GM19328 (cell line): Measurements from ENCODE around the gene RGSL1.

Source experiments
- ATAC-seq: cut with Tn5 transposase; IDR thresholded peaks from one replicate; pipeline ENCODE4 v1.9.1; 2021; ENCODE audit warnings: mild to moderate bottlenecking, moderate library complexity; ENCODE audit not compliant: unreplicated experiment

The RGSL1 gene

DNA sequence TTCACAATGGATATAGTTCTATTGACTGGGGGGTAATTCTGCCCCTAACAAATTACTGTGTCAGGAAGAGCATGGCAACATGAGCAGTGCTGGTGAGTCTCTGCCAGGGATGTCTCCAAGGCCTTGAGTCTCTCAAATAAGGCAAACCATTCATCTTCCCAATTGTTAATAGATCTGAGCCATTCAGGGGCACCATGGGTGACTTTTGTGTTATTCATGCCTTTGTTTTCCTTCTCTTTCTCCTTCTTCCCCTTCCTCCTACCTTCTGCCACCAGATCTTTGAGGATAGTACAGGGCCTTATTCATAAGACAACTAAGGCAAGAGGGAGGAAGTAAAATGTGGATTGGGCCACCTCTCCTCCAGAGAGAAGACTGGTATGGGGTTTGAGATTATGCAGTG lies at the start of gene RGSL1:
TSS of gene RGSL1 (plus strand) at position 60 of the 400 bp plus-strand sequence. CDS start at position 80, 20 bp downstream.
- ATAC-seq, result no peak

DNA sequence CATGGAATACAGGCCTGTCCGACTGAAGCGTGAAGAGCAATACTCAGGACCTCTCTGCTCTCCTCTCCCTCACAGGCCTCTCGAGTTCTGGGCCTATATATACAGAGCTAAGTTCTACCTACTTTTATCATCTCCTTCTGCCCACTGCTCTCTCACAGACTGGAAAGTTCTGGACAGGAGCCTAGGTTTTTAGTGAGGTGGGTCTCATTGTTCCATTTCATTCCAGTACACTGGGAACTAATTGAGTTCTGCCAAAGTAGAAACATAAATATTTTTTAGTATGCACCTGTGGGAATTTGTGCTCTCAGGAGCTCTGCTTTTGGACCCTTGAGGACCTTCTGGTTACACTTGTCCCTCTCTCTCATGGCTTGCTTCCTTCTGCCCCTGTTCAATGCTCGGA lies 49.4 kb upstream of the RGSL1 start, which contains the start of gene TEDDM1:
TSS of gene TEDDM1 (minus strand) at position 101 of the 400 bp plus-strand sequence. CDS start 182 bp downstream, outside the sequence.
- no peak for ATAC-seq

DNA sequence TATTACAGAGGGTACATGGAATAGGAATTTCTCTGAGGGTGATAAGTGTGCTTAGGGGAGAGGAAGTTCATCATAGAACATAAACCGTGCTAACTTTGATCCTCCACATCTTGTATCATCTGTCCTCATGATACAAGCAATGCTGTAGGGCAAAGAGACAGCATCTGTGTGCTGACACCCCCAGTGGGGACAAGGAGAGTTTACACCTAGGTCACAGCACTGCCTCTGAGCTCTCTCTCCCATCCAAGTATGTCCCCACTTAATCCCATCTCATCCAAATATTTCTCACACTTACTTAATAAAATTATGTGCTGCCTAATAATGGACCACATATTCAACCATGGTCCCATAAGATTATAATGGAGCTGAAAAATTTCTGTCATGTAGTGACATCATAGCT lies 45.2 kb upstream of the RGSL1 start:
- ATAC-seq, result no peak

DNA sequence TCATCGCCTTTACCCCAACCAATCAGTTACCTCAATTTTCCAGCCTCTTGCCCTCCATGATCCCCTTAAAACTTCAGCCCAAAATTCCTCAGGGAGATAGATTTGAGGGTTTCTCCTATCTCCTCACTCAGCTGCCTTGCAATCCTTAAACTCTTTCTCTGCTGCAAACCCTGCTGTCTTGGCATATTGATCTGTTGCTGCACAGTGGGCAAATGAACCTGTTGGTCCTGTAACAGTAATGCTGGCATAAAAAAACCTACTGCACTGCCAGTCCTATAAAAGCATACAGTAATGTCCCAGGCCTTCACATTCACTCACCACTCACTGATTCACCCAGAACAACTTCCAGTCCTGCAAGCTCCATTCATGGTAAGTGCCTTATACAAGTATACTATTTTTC lies 44.4 kb upstream of the RGSL1 start:
- no peak for ATAC-seq

DNA sequence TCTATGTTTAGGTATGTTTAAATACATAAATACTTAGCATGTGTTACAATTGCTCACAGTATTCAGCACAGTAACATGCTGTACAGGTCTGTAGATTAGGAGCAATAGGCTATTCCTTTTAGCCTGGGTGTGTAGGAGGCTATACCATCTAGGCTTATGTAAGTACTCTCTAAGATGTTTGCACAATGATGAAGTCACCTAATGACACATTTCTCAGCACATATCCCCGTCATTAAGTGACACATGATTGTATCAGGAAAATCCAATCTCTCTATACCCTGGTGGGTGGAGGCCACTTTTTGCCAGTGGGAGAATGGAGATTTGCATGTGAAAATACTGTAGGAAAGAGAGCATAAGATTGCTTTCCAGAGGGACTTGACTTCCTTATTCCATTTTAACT lies 43.9 kb upstream of the RGSL1 start:
- ATAC-seq, result no peak

DNA sequence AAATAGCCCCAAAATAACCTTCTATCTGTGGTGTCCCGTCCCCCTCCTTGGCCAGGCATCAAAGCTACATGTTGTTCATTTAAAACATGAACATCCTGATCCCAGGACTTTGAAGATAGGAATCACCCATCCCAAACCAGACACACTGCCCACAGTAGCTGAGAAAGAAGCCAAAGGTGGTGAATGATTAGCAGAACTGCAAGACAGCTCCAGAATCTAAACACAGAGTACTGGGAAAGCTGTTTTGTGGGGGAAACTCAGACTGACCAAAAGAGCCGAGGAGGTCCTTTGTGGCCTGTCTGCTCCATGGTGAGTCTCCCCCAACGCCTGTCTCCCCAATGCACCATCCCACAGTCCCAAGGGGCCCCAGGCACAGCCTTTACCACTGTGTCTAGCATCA lies 42.2 kb upstream of the RGSL1 start:
- no peak for ATAC-seq

DNA sequence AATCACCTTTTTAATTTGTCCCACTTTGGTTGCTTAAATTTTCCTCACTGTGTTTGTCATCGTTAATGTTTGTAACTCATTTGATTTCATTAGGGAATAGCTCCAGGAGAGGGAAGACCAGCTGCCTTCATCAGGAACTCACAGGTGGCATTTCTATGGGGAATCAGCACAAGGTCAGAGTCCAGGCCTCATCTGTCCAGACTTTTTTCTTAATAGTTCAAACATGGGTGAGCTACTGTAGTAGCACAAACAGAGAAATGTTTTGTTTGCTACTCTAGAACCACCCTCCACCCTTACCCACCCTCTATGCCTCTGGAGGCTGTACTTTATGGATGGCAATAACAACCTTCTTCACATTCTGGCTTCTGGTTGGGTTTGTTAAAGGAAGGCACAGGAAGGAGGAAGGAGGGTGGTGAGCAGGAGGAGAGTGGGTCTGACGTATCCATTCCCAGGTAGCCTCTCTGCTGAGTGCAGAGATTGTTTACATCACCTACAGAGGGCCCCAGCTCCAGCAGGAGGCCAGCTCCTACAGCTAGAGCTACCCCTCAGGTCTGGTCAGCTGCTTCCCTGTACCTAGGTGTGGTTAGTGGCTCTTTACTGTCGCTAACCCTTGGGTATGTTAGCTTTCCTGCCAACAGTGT lies 41.4 kb upstream of the RGSL1 start:
- no peak for ATAC-seq

DNA sequence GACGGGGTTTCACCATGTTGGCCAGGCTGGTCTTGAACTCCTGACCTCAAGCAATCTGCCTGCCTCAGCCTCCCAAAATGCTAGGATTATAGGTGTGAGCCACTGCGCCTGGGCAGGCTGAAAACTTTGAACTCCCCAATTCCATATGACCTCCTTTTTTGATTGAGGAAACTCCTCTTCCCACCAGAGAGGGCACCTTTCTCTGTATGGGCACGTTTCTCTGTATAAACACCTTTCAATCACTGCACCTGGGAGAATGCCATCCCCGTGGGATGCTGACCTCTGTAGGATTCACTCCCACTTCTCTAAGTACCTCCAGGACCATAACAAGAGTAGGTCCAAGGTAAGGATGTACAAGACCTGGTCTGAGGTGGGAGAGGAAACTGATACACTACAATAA lies 39.8 kb upstream of the RGSL1 start:
- no peak for ATAC-seq

DNA sequence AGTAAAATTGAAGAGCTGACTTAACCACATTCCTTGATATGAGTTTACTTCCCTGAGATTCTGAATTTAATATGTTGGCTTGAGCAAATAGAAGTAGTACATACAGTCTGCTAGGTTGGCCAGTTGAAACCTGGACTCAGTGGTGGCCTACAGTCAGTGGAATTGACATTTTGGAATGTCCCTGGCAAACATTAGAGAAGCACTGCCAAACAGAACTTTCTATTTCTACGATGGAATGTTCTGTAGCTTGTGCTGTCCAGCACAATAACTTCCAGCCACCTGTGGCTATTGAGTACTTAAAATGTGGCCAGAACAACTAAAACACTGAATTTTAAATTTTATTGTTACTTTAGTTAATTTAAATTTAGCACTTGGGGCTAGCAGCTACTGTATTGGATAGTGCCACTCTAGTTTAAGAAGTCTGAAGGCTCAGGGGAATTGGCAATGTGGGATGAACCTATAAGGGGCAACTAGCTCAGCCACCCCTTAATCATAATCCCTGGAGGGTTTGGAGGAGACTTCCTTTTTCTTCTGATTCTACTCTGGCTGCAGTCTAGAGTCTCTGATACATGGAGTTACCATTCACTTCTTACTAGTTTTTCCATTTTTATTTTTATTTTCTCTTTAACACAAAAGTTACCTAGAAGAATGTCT lies 39.2 kb upstream of the RGSL1 start:
- no peak for ATAC-seq

DNA sequence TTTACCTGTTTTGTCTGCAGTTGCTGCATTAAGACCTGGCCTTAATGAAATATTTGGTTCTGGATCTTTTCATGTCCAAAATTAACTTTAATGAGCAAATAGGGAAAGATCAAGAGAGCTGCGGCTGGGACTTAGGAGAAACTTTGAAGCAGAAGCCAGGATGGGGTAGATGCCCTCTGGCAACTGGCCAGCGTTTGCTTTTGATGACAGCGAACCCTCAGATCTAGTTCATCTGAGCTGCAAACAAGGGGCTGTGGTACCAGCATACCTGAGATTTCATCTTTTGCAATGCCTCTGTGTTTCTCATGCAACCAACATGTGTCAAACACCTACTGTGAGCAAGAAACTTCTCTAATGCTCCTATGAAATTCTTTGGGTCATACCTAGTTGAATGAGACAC lies 36.5 kb upstream of the RGSL1 start:
- no peak for ATAC-seq

DNA sequence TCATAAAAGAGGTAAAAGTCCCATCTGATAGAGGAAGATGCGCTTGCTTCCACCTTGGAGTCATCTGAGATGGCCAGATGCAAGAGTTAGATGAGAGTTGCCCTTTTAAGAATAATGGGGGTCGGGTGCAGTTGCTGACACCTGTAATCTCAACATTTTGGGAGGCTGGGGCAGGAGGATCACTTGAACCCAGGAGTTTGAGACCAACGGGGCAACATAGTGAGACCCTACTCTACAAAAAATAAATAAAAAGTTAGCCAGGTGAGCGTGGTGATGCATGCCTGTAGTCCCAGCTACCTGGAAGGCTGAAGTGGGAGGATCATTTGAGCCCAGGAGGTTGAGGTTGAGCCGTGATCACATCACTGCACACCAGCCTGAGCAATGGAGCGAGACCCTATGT lies 36.0 kb upstream of the RGSL1 start:
- ATAC-seq, result no peak

DNA sequence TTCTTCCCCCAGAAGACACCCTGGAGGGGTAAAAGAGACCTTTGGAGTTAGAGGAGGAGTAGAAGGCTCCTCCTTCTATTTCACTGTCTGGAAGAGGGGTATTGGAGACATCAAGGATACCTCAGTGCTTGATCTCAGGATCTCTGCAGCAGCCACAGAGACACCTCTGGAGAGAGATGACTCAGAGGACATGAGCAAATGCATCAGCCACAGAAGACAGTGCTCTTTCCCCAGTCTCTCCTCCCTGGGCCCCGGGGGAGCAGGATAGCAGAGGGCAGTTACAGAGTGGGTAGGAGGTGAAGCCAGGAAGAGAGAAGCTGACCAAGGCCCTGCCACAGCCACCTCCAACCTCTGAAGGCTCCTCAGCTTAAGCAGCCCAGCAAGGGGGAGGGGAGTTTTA lies 34.2 kb upstream of the RGSL1 start:
- ATAC-seq, result no peak

DNA sequence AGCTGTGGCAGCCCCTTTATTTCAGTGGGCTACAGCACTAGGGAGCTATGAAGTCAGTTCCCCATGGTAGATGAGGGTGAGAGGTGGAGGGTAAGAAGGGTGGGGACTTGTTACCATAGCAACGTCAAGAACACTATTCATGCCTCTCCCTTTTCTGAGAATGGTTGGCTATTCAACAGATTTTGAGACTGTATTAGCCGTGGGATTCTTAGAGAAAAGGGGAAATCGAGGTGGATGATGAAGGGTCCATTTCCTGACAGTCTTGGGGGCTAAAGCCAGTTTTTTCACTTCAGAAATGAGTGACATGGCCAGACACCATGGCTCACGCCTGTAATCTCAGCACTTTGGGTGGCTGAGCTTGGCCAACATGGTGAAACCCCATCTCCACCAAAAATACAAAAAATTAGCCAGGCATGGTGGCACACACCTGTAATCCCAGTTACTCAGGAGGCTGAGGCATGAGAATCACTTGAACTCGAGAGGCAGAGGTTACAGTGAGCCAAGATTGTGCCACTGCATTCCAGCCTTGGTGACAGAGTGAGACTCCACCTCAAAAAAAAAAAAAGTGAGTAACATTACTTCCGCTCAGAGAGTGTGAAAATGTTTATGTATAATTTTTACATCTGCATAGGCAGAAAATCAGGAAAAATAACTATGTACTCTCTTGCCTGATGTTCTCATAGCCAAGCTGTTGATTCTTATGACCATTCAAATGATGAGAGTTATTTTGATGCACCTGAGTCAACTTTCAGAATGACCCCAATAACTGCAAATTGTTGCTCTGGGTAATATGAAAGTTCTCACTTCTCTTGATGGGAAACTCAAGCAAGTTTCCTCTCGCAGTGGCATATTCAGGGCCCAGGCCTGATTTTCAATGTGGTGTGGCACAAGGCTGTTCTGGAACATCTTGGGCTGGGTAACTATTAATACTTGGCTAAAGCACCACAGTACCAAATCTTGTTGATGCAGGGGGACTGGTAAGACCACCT lies 23.2 kb upstream of the RGSL1 start:
- peak; percentile 59 for ATAC-seq

DNA sequence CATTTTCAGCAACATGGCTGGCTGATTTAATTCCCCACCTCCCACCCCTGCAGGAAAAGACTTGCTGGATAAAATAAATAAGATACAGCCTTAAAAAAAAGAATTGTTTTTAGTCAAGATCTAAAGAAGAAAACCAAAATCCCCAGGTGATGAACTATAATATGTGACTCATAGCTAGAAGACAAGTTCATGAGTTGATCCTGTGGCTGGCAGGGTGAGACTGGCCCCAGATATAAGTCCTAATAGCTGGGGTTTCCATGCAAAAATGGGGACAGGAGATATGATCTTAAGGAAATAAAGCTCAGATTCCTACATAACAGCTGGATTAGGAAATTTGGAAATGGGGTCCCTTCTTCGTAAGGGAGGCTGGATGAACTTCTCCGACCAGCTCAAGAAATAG lies 21.9 kb upstream of the RGSL1 start:
- no peak for ATAC-seq

DNA sequence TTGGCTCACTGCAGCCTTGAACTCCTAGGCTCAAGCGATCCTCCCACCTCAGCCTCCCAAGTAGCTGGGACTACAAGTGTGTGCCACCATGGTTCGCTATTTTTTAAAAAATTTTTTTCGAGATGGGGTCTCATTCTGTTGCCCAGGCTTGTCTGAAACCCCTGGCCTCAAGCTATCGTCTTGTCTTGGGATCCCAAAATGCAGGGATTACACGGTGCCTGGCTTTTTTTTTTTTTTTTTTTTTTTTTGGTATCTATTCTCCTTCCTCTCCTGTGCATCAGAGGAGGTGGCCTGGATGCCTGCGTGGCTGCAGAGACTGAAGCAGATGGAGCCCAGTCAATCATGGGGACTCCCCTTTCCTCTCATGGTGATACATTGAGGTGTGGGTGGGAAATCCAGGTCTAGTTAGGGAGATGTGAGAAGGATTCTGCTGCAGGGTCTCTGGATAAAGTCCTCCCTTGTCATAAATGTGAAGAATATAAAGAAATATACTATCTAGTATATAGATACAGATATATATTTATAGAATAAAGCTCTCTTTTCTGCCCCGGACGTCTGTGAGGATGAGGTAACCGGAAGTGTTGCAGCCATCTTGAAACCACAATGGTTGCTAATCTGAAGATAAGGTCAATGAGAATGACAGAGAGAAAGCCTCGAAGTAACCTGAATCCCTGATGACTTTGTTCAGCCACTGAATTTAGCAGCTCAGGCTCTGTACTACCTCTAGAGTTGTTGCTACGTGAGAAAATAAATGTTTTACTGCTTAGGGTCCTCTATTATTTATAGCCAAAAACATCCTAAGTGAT lies 19.5 kb upstream of the RGSL1 start:
- peak; percentile 48 for ATAC-seq

DNA sequence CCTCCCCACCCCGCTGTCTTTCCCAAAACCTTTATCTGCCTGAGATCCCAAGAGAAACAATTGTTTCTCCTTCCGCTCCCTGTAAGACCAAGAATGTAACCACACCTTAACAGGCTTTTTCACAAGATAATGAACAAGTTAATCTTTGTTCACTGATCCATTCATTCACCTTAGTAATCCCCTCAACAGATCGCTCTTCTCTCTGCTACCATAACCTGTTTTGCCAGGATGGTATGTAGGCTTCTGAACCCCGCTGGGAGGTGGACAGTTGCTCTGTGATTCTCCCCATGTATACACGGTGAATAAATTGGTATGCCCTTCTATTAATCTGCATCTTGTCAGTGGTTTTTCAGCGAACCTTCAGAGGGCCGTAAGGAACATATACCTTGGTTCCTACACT lies 18.7 kb upstream of the RGSL1 start:
- no peak for ATAC-seq

DNA sequence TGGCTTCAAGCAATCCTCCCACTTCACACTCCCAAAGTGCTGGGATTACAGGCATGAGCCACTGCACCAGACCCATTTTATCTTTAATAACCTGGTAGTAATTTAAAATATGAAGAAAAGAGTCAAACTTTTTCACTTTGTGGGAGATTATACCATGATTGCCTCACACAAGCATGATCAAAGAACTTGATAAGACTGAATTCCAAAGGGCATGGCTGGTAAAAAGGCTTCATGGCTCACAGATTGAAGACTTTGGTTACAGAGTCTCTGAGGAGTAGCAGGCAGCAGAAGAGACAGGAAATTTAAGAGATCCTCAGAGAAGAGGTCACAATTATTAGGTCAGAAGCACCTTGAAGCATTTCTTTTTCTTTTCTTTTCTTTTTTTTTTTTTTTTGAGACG lies 16.4 kb upstream of the RGSL1 start:
- ATAC-seq, result no peak

DNA sequence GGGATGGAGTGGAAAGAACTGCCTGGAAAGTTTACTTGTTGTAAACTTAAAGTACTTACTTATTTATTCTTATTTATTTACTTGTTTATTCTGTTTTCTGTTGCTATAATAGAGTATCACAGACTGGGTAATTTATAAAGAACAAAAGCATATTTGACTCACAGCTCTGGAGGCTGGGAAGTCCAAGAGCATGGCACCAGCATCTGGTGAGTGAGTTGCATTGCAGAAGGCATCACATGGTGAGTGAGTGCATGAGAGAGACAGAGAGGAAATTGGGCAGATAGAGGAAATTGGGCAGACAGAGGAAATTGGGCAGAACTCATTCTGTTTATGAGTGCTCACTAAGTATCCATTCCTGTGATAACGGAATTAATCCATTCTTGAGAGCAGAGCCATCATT lies 11.6 kb upstream of the RGSL1 start:
- no peak for ATAC-seq

DNA sequence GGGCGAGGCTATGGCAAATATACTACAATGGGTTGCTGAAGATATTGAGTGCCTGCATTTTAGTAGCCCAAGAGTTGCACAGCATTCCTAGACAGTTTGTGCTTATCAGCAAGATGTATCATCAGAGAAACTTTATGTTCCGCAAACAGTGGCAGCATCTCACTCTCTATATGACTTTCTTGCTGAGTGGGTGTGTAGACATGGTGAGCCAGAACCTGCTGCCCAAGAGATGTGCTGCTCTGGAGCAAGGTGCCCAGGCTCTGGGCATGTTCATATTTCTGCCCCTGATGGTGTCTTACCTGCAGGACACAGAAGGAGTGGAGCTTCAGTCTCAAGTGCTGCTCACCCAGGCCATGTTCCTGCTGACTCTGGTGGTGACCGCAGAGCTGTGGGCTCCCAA lies 8.2 kb upstream of the RGSL1 start:
- no peak for ATAC-seq

DNA sequence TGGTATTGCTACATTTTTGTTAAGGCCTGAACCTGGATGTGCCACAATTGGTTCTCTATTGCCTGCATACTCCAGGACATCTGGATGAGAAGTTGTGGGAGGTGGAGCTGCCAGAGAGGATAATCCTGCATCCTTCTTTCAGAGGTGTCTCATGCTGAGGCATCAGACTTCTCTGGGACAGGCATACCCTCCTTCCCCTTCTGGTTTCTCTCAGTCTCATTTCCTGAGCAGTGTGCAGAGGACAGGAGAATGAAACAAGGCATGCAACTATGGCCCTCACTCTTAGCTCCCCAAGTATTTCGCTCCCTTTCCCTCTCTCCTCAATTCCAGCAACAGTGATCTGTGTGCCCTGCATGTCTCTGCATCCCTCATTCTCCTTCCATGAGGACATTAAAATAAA lies 7.6 kb upstream of the RGSL1 start:
- no peak for ATAC-seq

DNA sequence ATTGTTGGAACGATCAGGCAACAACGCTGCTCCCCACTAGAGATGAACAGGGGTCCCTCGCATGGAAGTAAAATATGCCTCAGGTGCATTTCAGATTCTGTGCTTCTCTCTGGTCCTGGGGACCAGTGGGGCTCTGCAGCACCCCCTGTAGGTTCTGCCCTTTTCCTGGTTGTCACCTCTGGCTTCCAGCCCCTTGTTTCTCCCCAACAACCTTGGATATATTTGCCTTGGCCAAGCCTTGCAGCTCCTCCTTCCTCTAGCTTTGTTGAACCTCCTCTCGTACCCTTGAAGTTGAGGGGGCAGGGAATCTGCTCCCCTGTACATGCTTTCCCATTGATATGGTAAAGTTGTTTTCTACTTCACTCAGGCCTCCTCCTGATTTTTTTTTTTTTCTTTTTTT lies 5.4 kb upstream of the RGSL1 start:
- no peak for ATAC-seq
